SU-DHL-6 (cell line): ENCODE results near the gene TCTN2.

Experiments used
- H2AFZ ChIP-seq: fragments of 200-600 bp; sonication (generic); 2 replicates; pipeline ENCODE4 v1.6.1; 2014; ENCODE audit warnings: low read depth, mild to moderate bottlenecking, moderate library complexity, mixed read lengths, antibody characterized with exemption, low read length; ENCODE audit not compliant: severe bottlenecking
- H3F3A ChIP-seq: fragments of 200-600 bp; shearing (Covaris generic); 2 replicates; pipeline ENCODE4 v1.6.0; 2016; ENCODE audit warnings: antibody characterized with exemption, mild to moderate bottlenecking; ENCODE audit not compliant: insufficient read depth
- H3K27ac ChIP-seq: fragments of 200-600 bp; sonication (generic); 2 replicates; pipeline ENCODE4 v1.5.1; 2016; ENCODE audit warnings: low read depth, mild to moderate bottlenecking, low read length, moderate library complexity, mixed read lengths
- H3K27me3 ChIP-seq: fragments of 200-600 bp; sonication (generic), shearing (Covaris generic); 2 replicates; pipeline ENCODE4 v1.6.0; 2014; ENCODE audit warnings: mild to moderate bottlenecking, low read length
- H3K36me3 ChIP-seq: fragments of 200-600 bp; sonication (generic); 2 replicates; pipeline ENCODE4 v1.6.1; 2014; ENCODE audit warnings: mild to moderate bottlenecking, low read length, mixed read lengths
- H3K4me2 ChIP-seq: fragments of 300-600, 200-600 bp; shearing (Covaris generic), sonication (generic); 2 replicates; pipeline ENCODE4 v1.6.0; 2014; ENCODE audit warnings: low read length, low read depth, mild to moderate bottlenecking; ENCODE audit not compliant: poor library complexity, severe bottlenecking
- H3K4me3 ChIP-seq: fragments of 200-600 bp; sonication (generic); 2 replicates; pipeline ENCODE4 v1.5.1; 2014; ENCODE audit warnings: antibody characterized with exemption, low read length, mild to moderate bottlenecking, mixed read lengths; ENCODE audit not compliant: insufficient read depth, poor library complexity, severe bottlenecking
- H3K79me2 ChIP-seq: fragments of 200-600 bp; sonication (generic); 2 replicates; pipeline ENCODE4 v1.6.1; 2014; ENCODE audit warnings: mild to moderate bottlenecking, low read length, moderate library complexity; ENCODE audit not compliant: insufficient read depth
- H3K9ac ChIP-seq: fragments of 200-600 bp; sonication (generic); 2 replicates; pipeline ENCODE4 v1.7.0; 2014; ENCODE audit warnings: mild to moderate bottlenecking, low read length
- H3K9me2 ChIP-seq: fragments of 200-600 bp; sonication (generic); replicated peaks from 2 replicates; pipeline ENCODE4 v1.6.1; 2014; ENCODE audit warnings: low read length; ENCODE audit not compliant: insufficient read depth
- H3K9me3 ChIP-seq: fragments of 200-600 bp; sonication (generic); 2 replicates; pipeline ENCODE4 v1.6.1; 2014; ENCODE audit warnings: low read length, mixed read lengths; ENCODE audit not compliant: insufficient read depth
- H4K20me1 ChIP-seq: fragments of 200-600 bp; sonication (generic); 2 replicates; pipeline ENCODE4 v1.6.1; 2014; ENCODE audit warnings: low read depth, mild to moderate bottlenecking, antibody characterized with exemption, low read length, moderate library complexity, mixed read lengths
- EZH2phosphoT487 ChIP-seq: fragments of 200-600 bp; sonication (generic), shearing (Covaris generic); conservative IDR thresholded peaks from 2 replicates; pipeline ENCODE4 v1.6.1; 2018; ENCODE audit warnings: mild to moderate bottlenecking, antibody characterized with exemption, low read length, moderate library complexity, mixed read lengths
- TF ChIP-seq, protein P1 (sequence below): fragments of 200-600 bp; sonication (generic); IDR thresholded peaks from one replicate; pipeline ENCODE4 v1.5.1; 2017; ENCODE audit warnings: antibody characterized with exemption, mild to moderate bottlenecking, low read length, moderate library complexity; ENCODE audit not compliant: insufficient read depth, poor library complexity, severe bottlenecking

TCTN2 gene

GRCh38 chr12:123690191-123690840 lies 19.4 kb downstream of the TCTN2 start:
- H3K36me3 ChIP-seq: no peaks in the 10 kb centered on the region
- no peak overlapping the region for H3K27ac ChIP-seq
- H4K20me1 ChIP-seq: no peaks in the 10 kb centered on the region
- no peaks in the 10 kb centered on the region for H3K9me2 ChIP-seq
- H3K4me3 ChIP-seq: no peak overlapping the region
- H2AFZ ChIP-seq: no peak overlapping the region
- H3K4me2 ChIP-seq: no peak overlapping the region
- H3K9me3 ChIP-seq: no peaks in the 10 kb centered on the region
- H3F3A ChIP-seq: no peaks in the 10 kb centered on the region
- no peaks in the 10 kb centered on the region for H3K27me3 ChIP-seq
- H3K79me2 ChIP-seq: no peaks in the 10 kb centered on the region
- TF ChIP-seq, protein P1, sequence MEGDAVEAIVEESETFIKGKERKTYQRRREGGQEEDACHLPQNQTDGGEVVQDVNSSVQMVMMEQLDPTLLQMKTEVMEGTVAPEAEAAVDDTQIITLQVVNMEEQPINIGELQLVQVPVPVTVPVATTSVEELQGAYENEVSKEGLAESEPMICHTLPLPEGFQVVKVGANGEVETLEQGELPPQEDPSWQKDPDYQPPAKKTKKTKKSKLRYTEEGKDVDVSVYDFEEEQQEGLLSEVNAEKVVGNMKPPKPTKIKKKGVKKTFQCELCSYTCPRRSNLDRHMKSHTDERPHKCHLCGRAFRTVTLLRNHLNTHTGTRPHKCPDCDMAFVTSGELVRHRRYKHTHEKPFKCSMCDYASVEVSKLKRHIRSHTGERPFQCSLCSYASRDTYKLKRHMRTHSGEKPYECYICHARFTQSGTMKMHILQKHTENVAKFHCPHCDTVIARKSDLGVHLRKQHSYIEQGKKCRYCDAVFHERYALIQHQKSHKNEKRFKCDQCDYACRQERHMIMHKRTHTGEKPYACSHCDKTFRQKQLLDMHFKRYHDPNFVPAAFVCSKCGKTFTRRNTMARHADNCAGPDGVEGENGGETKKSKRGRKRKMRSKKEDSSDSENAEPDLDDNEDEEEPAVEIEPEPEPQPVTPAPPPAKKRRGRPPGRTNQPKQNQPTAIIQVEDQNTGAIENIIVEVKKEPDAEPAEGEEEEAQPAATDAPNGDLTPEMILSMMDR: no peak
- no peak for TF ChIP-seq EZH2phosphoT487
- no peak overlapping the region for H3K9ac ChIP-seq

- Histone ChIP-seq H3K36me3 (no peaks in the 10 kb centered on the region), H2AFZ (no peak overlapping the region), H4K20me1 (no peaks in the 10 kb centered on the region), H3K9me3 (no peaks in the 10 kb centered on the region), H3K27ac (no peak overlapping the region), H3K79me2 (no peaks in the 10 kb centered on the region), H3K4me2 (no peak overlapping the region), H3K27me3 (no peaks in the 10 kb centered on the region), H3F3A (no peaks in the 10 kb centered on the region), H3K9me2 (no peaks in the 10 kb centered on the region), H3K9ac (no peak overlapping the region), H3K4me3 (no peak overlapping the region)
- no peak for TF ChIP-seq EZH2phosphoT487
- TF ChIP-seq, protein P1: no peak
These were observed 25.3 kb downstream of the TCTN2 start for GRCh38 chr12:123696207-123696606.

DNA sequence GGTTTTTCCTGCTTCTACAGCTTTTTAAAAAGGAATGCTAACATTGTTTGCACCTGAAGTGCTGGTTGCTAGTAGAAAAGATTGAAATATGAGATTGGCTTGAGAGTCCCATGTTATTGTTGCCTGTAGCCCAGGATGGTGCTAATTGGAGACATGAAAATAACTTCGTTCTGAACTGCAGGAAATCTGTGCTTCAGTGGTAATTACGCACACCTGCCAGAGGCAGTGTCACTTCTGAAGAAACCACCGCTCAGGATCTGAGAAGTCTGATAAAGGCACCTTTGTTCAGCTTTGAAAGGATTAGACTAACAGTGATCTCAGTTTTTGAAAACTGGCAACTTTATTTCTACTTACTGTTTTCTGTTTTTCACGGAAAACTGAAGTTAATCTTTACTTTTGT lies 25.7 kb downstream of the TCTN2 start:
- H3K9me3 ChIP-seq: no peaks in the 10 kb centered on the region
- H3K4me3 ChIP-seq: no peak overlapping the region
- H3F3A ChIP-seq: no peaks in the 10 kb centered on the region
- no peak overlapping the region for H3K27ac ChIP-seq
- no peak overlapping the region for H3K9ac ChIP-seq
- no peak overlapping the region for H3K4me2 ChIP-seq
- H4K20me1 ChIP-seq: no peaks in the 10 kb centered on the region
- TF ChIP-seq, protein P1: no peak
- no peak for TF ChIP-seq EZH2phosphoT487
- no peaks in the 10 kb centered on the region for H3K9me2 ChIP-seq
- H3K36me3 ChIP-seq: no peaks in the 10 kb centered on the region
- no peaks in the 10 kb centered on the region for H3K79me2 ChIP-seq
- H2AFZ ChIP-seq: no peak overlapping the region
- H3K27me3 ChIP-seq: no peaks in the 10 kb centered on the region
